Raji (cell line): ENCODE data around the gene ITGA11.

ENCODE experiments used
- POLR2A ChIP-seq: IDR thresholded peaks from 2 replicates; pipeline ENCODE4 v1.6.1; 2011; ENCODE audit warnings: low read depth, low read length, control low read depth; ENCODE audit not compliant: insufficient read depth

The ITGA11 gene

GRCh38 chr15:68292157-68292781, 139.7 kb downstream of the ITGA11 start:
- no peak for TF ChIP-seq POLR2A

GRCh38 chr15:68290715-68291114, 141.2 kb downstream of the ITGA11 start:
- no peak for TF ChIP-seq POLR2A

DNA sequence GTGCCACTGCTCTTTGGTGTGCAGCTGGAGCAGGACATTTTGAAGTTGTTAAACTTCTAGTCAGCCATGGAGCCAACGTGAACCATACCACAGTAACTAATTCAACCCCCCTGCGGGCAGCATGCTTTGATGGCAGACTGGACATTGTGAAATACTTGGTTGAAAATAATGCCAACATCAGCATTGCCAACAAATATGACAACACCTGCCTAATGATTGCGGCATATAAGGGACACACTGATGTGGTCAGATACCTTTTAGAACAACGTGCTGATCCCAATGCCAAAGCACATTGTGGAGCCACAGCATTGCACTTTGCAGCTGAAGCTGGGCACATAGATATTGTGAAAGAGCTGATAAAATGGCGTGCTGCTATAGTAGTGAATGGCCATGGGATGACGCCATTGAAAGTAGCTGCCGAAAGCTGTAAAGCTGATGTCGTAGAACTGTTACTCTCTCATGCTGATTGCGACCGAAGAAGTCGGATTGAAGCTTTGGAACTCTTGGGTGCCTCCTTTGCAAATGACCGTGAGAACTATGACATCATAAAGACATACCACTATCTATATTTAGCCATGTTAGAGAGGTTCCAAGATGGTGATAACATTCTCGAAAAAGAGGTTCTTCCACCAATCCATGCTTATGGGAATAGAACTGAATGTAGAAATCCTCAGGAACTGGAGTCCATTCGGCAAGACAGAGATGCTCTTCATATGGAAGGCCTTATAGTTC, 142.2 kb downstream of the ITGA11 start:
- TF ChIP-seq POLR2A, result no peak

DNA sequence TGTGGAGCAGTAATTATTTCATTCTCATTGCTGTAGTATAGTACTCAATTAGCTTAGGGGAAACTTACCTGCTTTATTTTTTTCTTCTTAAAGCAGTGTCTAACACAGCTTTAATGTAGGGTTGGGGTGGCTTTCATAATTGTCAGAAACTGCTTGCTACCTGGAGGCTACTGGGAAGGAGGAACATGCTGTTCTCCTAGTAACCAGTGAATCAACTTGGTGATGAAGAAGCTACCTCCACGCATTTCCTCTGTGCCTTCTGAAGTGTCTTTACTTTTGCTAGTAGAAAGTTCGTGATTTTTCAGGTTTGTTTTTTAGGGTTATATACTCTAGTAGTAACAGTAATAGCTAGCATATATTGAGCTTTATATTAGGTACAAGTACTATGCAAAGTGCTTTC, 142.9 kb downstream of the ITGA11 start:
- TF ChIP-seq POLR2A, result no peak

DNA sequence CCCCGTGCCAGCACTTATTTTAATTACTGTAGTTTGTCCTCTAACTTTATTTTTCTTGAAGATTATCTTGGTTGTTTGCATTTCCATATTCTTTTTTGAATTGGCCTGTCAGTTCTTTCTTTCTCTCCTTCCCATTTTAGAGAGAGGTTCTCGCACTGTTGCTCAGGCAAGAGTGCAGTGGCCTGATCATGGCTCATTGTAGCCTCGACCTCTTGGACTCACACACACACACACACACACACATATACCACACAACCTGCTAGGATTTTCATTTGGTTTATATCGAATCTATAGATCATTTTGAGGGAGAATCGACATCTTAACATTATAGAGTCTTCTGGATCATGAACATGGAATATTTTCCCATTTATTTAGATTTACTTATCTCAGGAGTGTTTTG, 145.7 kb downstream of the ITGA11 start:
- TF ChIP-seq POLR2A, result no peak

DNA sequence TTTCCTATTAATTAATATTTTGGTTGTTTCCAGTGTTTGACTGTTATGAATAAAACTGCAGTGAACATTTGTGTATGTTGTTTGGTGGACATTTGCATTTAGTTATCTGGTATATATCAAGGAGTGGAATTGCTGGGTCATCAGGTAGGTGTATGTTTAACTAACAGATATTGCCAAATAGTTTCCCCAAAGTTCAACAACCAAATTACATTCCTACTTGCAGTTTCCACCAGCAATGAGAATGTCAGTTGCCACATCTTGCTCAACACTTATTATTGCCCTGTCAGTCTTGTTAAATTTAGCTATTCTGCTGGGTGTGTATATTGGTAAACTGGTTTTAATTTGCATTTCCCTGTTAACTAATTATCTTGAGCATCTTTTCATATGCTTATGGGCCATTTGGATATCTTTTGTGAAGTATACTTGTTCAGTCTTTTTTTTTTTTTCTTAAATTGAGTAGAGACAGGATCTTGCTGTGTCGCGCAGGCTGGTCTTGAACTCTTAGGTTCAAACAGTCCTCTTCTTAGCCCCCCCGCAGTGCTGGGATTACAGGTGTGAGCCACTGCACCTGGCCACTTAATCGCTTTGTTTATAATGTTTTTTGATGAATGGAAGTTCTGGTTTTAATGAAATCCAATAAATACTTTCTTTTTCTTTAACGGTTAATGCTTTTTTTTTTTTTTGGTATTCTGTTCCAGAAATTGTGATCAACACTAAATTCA, 146.5 kb downstream of the ITGA11 start:
- TF ChIP-seq POLR2A, result no peak

DNA sequence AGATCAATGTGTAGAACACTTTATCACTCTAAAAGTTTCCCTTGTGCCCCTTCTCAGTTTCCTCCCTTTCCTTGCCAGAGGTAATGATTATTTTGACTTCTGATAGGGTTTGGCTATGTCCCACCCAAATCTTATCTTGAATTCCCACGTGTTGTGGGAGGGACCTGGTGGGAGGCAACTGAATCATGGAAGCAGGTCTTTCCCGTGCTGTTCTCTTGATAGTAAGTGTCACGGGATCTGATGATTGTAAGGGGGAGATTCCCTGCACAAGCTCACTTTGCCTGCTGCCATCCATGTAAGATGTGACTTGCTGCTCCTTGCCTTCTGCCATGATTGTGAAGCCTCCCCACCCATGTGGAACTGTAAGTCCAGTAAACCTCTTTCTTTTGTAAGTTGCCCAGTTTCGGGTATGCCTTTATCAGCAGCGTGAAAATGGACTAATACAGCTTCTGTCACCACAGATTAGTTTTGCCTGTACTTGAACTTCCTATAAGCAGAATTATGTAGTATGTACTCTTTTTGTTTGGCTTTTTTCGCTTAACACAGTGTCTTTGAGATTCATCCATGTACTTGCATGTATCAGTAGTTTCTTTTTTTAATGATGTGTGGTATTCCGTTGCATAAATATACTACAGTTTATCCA, 147.2 kb downstream of the ITGA11 start:
- no peak for TF ChIP-seq POLR2A

DNA sequence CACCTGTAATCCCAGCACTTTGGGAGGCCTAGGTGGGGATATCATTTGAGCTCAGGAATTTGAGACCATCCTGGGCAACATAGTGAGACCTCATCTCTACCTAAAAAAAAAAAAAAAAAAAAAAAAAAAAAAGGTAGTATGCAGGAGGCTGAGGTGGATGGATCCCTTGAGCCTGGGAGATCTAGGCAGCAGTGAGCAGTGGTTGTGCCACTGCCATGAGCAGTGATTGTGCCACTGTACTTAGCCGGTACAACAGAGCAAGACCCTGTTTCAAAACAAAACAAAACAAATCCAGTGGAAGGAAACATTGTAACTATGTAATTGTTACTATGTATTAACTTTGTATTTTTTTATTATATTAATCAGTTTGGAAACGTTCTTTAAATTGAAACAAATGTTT, 148.6 kb downstream of the ITGA11 start:
- no peak for TF ChIP-seq POLR2A

- no peak for TF ChIP-seq POLR2A
Measured at GRCh38 chr15:68281008-68281407, 151.0 kb downstream of the ITGA11 start.

GRCh38 chr15:68279779-68280753, 151.9 kb downstream of the ITGA11 start:
- no peak for TF ChIP-seq POLR2A

DNA sequence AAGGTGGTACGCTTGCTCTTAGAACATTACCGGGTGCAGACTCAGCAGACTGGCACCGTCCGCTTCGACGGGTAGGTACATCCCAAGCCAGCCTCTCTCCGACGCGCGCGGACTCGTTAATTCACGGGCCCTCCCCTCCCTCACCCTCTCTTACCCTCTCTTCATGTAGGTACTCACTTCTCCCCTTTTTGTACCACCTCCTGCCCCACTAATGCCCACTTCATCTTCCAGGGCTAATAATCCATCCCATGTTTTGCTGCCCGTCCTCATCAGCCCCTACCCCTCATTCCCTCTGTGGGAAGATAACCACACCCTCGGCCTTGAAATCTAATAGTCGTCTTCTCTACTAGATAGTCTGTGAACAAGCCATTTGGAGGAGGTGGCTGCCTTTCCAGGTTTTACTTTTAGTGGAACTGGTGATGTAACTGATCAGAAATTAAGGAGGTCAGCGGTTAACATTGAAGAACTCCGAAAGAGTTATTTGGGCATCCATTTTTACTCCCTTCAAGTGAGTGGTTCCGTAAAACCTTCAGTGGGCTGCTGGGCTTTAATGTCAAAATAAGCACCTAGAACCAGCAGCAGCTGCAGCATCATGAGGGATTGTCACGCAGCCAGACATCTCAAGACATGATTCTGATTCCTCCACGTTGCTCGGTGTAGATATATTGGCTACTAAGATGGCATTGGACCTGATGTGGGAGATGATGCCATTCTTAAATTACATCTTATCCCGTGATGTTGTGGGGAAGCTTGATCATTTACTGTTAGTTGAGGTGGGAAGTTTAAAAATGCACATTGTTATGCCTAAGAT, 153.2 kb downstream of the ITGA11 start:
- TF ChIP-seq POLR2A, result no peak

DNA sequence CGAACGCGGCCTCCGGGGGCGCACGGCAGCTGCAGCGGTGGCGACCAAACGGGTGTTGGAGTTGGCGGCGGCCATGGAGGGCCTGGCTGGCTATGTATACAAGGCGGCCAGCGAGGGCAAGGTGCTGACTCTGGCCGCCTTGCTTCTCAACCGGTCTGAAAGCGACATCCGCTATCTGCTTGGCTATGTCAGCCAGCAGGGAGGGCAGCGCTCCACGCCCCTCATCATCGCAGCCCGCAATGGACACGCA, 153.7 kb downstream of the ITGA11 start:
- TF ChIP-seq POLR2A, result no peak; the same call in 1 of the 2 replicates

DNA sequence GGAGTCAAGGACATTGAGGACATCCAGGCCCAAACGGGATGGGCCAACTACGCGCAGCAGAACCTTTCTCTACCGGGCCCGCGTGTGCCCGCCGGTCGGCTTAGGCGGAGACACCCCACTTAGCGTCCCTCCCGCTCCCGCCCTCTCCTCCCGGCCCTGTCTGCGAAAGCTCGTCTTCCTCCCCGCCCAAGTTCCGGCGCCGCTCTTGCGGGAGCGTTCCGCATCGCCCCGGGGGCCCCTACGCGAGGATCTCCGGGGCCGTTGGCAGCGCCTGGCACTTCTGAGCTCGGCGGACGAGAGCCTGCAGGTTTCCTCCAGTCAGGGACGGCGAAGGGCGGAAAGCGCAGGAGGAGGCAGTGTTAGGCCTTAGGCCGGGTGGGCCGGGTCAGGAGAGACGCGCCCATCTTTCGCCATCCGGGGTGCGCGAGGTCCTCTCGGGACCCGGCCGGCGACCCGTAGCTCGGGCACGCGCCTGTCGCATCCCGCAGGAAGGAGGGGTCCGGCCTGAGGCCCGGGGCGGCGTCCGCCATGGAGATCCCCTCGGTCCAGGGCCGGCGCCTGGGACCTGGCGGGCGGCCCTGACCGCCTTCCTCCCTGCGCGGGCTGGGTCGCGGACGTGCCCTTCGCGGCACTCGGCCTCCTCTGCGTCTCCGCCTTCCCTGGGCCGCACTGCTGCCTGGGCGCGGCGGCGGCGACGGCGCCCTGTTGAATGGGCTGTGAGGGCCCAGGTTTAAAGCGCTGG, 154.2 kb downstream of the ITGA11 start, which contains the start of gene FEM1B:
FEM1B (plus strand) TSS at position 143 of the 742 bp plus-strand sequence. CDS start 673 bp downstream, outside the sequence.
- peak; percentile 75 for TF ChIP-seq POLR2A

- TF ChIP-seq POLR2A, result no peak
Measured at GRCh38 chr15:68277131-68277602, 154.8 kb downstream of the ITGA11 start.
